GM18507 (cell line): ENCODE results near the gene BMP6.
"Not testable (repeated sequence)": the region's sequence is repeated elsewhere in the genome, so short reads cannot be mapped to it uniquely, and the experiment has no call there.

Experiments
- DNase-seq: peaks from one replicate; pipeline ENCODE4 v3.0.0; 2011; ENCODE audit warnings: low read depth; ENCODE audit not compliant: insufficient read length; ENCODE audit errors: extremely low spot score
- FAIRE-seq: peaks from 2 replicates; lab custom pipeline; 2011; peaks lifted over from hg19 to GRCh38; lab: Jason Lieb, UNC

Gene BMP6

GRCh38 chr6:7817184-7817583 is 91.3 kb downstream of the BMP6 start:
- not testable (repeated sequence) for FAIRE-seq

DNA sequence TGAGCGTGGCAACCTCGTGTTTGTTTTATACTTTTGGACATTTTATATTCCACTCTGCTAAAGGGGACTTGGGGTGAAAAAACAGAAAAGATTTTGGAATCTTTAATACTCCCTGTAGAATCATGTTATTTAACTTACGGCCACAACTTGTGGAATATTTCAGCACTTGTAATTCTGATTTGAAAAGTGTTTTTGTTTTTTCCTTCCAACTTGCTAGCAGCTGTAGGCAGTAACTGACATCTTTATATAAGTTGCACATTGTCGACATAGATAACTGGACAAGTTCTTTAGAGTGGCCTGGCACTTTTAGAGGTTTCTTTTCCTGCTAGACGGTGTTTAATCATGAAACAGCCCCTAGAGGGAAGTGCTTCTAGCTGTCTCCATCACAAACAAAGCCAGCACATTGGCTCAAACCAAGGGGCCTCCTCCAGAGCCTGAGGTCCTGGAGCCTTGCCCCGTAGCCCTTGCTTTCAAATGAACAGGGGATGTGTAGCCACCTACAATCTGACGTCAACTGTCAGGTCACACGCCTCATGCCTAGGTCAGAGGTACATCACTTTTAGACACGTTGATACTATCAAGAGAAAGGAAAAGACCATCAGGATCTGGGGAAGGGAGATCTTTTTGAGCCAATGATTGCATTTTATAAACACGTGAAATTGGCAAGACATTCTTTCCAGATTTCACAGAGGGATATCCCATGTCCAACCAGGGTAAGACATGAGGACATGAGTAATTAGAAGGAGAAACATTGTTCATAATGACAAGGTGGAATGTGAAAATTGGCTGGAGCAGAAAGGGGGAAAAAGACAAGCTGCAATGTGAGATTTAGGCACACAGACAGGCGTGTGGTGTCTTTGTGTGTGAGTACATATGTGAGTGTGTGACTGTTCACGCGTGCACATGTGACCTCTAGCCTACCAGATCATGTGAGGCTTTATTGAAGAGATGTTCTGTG is 92.6 kb downstream of the BMP6 start:
- FAIRE-seq (no peak), DNase-seq (no peak)

More at GRCh38 chr6:7817184-7817583, 91.3 kb downstream of the BMP6 start:
- DNase-seq = not testable (repeated sequence)

- FAIRE-seq = no peak
- no peak for DNase-seq
These were observed 93.6 kb downstream of the BMP6 start for GRCh38 chr6:7819431-7820015.

- FAIRE-seq (no peak), DNase-seq (no peak)
These were observed 94.5 kb downstream of the BMP6 start for GRCh38 chr6:7820288-7820835.

GRCh38 chr6:7821426-7821825 is 95.5 kb downstream of the BMP6 start:
- FAIRE-seq (no peak), DNase-seq (no peak)

GRCh38 chr6:7823552-7823951 is 97.7 kb downstream of the BMP6 start:
- FAIRE-seq = no peak
- DNase-seq = no peak

DNA sequence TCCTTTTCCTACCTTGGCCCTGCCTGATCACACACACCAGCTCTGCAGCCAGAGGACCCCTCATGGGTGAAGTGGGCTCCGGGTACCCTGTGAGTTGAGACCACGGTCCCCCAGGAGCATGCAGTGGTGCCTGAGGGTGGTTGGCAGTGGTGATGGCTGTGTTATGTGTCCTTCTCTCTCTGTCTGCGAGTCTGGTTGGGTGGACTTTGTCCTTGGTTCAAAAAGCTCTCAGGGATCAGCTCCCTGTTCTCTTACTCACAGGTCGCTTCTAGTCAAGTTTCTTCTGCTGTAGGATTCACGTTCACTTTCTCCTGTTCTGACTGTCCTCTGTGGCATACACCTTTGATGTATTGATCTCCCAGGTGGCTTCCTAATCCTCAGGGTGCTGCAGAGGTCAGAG is 100.1 kb downstream of the BMP6 start:
- FAIRE-seq (no peak), DNase-seq (no peak)

DNA sequence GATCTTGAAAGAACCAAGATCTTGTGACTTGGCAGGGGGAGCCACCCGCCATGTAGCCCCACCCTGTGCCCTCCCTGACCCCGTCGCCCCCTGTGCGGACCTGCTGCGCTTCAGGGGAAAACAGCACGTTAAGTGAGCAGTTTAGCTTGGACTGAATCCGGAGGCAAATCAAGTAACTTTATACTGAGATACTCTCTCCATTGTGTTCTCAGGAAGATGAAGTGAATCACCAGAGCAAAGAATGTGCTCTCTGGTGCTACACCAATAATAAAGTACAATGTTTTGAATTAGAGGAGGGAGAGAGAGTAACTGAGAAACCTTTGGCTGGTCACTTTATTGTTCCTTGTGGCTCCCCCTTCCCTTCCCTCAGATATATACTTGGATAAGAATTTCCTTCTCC is 101.2 kb downstream of the BMP6 start:
- FAIRE-seq = no peak
- DNase-seq = no peak

GRCh38 chr6:7828124-7828523 is 102.2 kb downstream of the BMP6 start:
- DNase-seq = no peak
- no peak for FAIRE-seq

DNA sequence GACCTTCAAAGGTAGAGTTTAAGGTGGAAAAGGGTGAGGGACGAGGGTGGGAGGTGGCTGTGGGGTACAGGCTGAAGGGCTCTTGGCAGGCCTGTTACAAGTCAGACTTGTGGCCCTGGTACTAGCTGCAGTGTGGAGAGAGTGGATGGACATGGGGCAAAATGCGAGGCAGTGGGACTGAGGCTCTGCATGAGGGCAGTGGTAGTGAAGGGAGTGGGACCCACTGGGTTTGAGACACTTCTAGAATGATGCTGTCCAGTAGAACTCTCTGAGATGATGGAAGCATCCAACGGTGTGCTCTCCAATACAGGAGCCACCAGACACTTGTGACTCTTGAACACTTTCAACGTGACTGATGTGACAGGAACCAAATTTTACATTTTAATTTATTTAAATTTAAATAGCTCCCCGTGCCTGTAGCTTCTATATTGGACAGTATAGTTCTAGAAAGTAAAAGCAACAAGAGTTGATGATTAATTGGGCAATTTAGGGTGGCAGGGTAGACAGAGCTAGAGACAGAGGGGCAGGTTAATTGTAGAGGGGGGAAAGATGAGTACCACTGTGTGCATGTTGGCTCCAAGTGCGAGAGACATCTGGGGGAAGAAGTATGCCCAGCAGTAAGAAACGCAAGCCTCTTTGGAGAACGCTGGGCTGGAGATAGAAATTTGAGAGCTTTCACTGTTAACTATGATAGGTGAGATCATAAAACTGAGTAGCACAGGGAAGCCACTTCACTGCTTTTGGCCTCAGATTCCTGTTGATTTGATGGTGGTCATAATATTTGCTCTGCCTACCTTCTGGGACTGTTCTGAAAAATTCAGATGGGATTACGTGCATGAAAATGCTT is 107.2 kb downstream of the BMP6 start:
- FAIRE-seq (no peak), DNase-seq (no peak)

DNA sequence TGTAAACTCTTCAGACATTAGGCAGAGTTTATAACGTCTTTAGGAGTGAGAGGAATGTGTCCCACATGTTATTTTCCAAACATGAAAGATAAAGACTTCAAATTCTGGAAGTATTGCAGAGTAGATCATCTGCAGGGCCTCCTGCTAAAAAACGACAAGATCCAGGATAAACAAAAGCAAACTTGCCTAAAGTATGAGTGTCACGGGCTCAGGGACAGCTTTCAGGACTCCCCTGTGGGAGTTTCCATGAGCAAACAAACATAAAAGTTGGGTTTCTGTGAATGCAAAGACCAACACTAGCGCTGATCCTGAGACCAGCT is 107.8 kb downstream of the BMP6 start:
- no peak for DNase-seq
- no peak for FAIRE-seq

DNA sequence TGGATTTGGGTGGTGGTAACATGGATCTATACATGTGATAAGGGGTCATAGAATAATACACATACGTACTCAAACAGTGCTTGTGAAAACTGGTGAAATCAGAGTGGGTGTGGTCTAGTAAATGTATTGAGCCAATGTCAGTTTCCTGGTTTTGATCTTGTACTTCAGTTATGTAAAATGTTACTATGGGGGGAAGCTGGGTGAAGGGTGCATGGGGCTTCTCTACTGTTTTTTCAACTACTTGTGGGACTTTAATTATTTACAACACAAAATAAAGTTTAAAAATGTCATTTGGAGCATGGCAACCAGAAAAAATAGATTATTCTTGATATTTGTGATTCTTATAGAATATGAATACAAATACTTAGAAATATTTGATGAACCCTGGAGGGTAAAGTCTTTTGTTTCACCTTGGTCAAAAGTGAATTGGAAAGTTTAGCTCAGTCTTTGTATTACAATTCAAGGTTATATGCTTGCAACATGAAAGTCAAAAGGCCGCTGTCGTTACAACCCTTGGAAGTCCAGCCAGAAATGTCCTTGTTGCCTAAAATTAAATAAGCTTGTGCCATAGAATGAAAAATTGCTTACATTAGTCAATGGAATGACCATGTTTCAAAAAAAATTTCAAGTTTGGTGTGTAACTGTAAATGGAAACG is 110.6 kb downstream of the BMP6 start:
- FAIRE-seq = no peak
- no peak for DNase-seq

DNA sequence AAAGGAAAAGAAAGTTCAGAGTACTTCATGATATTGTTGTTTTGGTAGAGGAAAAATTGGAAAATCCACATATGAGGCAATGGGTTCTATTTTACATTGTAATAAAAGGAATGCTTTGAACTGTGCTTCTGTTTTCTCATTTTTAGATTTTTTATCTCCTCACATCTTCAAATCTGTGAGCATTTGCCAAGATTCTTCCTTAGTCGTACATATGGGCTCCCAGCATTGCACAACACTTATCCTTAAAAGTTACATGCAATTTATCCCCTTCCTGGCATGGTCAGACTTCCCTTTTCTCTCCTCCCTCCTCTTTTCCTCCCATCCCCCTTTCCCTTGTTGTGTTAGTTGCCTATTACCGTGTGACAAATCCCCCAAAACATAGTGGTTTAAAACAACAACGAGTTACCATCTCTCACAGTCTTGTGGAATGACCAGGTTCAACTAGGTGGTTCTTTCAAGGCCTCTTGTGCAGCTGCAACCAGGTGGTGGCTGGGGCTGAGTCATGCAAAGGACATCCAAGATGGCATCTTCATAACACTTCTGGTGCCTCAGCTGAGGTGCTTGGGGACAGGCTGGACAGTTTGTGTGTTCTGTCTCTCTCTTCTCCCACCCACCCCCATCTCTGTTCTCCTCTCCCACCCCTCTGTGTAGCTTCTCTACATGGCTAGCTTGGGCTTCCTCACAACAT is 116.0 kb downstream of the BMP6 start:
- no peak for DNase-seq
- no peak for FAIRE-seq

DNA sequence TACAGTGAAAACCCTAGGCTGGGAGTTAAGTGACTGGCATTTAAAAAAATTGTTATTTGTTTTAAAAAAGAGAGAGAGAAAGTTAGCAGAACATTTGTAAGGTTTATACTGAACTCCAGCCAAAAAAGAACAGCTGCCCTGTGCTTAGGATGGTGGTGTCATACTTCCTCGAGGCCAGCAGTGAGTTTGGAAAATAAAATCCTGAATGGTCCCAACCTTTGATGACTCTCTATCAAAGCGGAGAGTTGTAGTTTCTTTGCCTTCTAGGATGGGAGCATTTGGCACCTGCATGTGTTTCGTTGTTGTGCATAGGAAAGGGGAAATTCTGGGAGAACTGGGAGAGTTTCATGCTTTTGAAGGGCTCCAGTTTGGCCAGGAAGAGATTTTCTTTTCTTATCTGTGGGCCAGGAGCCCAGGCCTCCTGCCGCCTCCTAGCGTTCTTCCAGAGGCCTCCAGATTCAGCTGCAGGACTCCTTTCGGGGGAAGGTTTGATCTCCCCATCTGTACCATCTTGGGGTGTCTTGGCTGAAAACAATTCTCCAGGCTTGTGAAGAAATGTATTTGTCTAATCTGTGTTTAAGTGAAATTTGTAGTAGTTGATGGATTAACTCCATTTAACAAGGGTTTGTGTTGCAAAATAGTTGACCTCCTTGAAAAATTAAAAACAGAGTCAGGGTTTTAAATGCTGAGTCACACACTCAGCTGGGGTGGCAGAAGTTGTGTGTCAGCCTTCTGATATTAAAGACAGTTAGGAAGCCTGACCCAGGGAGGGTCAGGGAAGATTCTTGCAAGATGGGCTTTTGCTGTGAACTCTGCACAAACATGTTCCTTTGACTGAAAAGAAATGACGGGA is 121.3 kb downstream of the BMP6 start:
- DNase-seq (no peak), FAIRE-seq (no peak)

DNA sequence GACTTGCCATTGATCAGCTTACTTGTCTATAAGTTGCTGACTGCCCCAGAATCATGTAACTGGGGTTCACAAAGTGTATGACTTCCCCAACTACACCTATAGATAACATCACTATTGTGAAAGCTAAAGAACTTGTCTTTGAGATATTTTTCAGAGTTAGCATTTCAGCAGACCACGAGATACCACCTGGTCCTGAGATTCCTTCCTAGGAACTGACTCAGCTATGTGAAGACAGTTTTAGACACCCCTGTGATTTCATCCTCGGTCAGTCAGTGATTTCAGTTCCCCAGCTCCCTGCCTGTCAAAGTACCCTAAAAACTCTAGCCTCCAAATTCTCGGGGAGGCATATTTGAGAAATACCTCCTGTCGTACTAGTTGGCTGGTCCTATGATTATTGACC is 122.3 kb downstream of the BMP6 start:
- no peak for FAIRE-seq
- no peak for DNase-seq

GRCh38 chr6:7851780-7852179 is 125.9 kb downstream of the BMP6 start:
- FAIRE-seq (no peak), DNase-seq (no peak)

DNA sequence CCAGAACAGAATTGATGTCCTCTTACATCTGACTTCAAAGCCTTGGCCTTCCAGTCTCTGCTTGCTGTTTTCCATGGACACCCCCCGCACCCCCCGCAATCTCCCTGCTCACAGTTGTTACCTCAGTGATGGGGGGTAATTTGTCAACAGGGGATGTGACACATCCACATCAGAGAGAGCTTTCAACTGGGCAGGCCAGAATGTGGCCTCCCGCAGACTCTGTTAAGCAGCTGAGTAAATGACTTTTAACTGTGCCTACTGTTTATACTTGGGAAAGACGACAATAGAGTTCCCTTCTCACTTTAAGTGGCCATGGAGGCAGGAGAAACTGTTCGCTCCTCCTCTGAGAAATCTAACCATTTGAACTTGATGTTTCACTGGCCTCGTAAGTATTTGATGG is 133.7 kb downstream of the BMP6 start:
- DNase-seq (no peak), FAIRE-seq (no peak)

- FAIRE-seq = no peak
- no peak for DNase-seq
These were observed 139.9 kb downstream of the BMP6 start for GRCh38 chr6:7865781-7866180.
